Liver (tissue), 9 donors: ENCODE measurements around the gene ZNF219. TPM values are rescaled to one million over a fixed set of nuclear protein-coding genes. Genes with fewer than 3 reads are reported as not detected.

Experiments used
- DNase-seq: peaks from one replicate; pipeline ENCODE4 v3.0.0-alpha.2; 2017; ENCODE audit warnings: low spot score
- H3K27ac ChIP-seq, 2 donors: one replicate each; pipeline ENCODE4 v1.7.0; 2013; ENCODE audit warnings: inconsistent platforms in 2 of 2, low read length in 2 of 2, control low read depth in 1 of 2, low read depth in 1 of 2, mild to moderate bottlenecking in 1 of 2
- H3K27me3 ChIP-seq, 4 donors: one replicate each; pipeline versions ENCODE4 v1.6.1 to v1.7.0; 2013; ENCODE audit warnings: low read length in 3 of 4, inconsistent platforms in 1 of 4, mild to moderate bottlenecking in 1 of 4, moderate library complexity in 1 of 4; ENCODE audit not compliant: control insufficient read depth in 4 of 4, insufficient read depth in 4 of 4
- H3K36me3 ChIP-seq, 4 donors: one replicate each; pipeline versions ENCODE4 v1.6.1 to v1.7.0; 2013; ENCODE audit warnings: low read length in 3 of 4, mild to moderate bottlenecking in 3 of 4, low read depth in 1 of 4, moderate library complexity in 1 of 4; ENCODE audit not compliant: control insufficient read depth in 4 of 4, insufficient read depth in 3 of 4
- H3K4me1 ChIP-seq, 4 donors: one replicate each; pipeline versions ENCODE4 v1.6.1 to v1.7.0; 2013; ENCODE audit warnings: low read length in 3 of 4, mild to moderate bottlenecking in 3 of 4, moderate library complexity in 1 of 4; ENCODE audit not compliant: control insufficient read depth in 4 of 4, insufficient read depth in 4 of 4
- H3K4me3 ChIP-seq, 3 donors: one replicate each; pipeline versions ENCODE4 v1.6.1 to v1.7.0; 2013; ENCODE audit warnings: low read length in 3 of 3, control low read depth in 1 of 3, low read depth in 1 of 3, mild to moderate bottlenecking in 1 of 3
- H3K9ac ChIP-seq, 2 donors: one replicate each; pipeline ENCODE4 v1.7.0; 2013; ENCODE audit warnings: low read length in 2 of 2, mild to moderate bottlenecking in 2 of 2, moderate library complexity in 2 of 2, control low read depth in 1 of 2, low read depth in 1 of 2
- H3K9me3 ChIP-seq, 4 donors: one replicate each; pipeline versions ENCODE4 v1.6.1 to v1.7.0; 2013; ENCODE audit warnings: low read length in 3 of 4; ENCODE audit not compliant: control insufficient read depth in 4 of 4
- ATF3 ChIP-seq: IDR thresholded peaks from 2 replicates; pipeline ENCODE4 v1.6.1; 2016; ENCODE audit warnings: antibody characterized with exemption
- CTCF ChIP-seq: fragments of 150-350 bp; IDR thresholded peaks from 2 replicates; pipeline ENCODE4 v1.5.1; 2017; ENCODE audit warnings: improper control_type of control experiment, low read depth, low read length; ENCODE audit not compliant: missing input control
- EGR1 ChIP-seq, 2 donors: IDR thresholded peaks; 2 replicates each; pipeline ENCODE4 v1.6.1; 2016 to 2018; ENCODE audit warnings: antibody characterized with exemption in 2 of 2, low read depth in 2 of 2
- FOXA1 ChIP-seq: IDR thresholded peaks from 2 replicates; pipeline ENCODE4 v1.6.1; 2016; ENCODE audit warnings: antibody characterized with exemption
- FOXA2 ChIP-seq: IDR thresholded peaks from 2 replicates; pipeline ENCODE4 v1.6.1; 2016; ENCODE audit warnings: antibody characterized with exemption
- GABPA ChIP-seq, 2 donors: IDR thresholded peaks in 1 of 2; conservative IDR thresholded peaks in 1 of 2; 2 replicates each; pipeline ENCODE4 v1.6.1; 2016; ENCODE audit warnings: antibody characterized with exemption in 2 of 2, mild to moderate bottlenecking in 1 of 2, moderate library complexity in 1 of 2
- HNF4A ChIP-seq, 2 donors: conservative IDR thresholded peaks; 2 replicates each; pipeline ENCODE4 v1.6.1; 2016; ENCODE audit warnings: antibody characterized with exemption in 2 of 2, mild to moderate bottlenecking in 2 of 2
- HNF4G ChIP-seq: IDR thresholded peaks from 2 replicates; pipeline ENCODE4 v1.6.1; 2016; ENCODE audit warnings: antibody characterized with exemption
- JUND ChIP-seq, 2 donors: IDR thresholded peaks; 2 replicates each; pipeline ENCODE4 v1.6.1; 2016; ENCODE audit warnings: antibody characterized with exemption in 2 of 2
- MAX ChIP-seq: IDR thresholded peaks from 2 replicates; pipeline ENCODE4 v1.6.1; 2016; ENCODE audit warnings: antibody characterized with exemption
- NR2F2 ChIP-seq: IDR thresholded peaks from 2 replicates; pipeline ENCODE4 v1.6.1; 2016; ENCODE audit warnings: antibody characterized with exemption
- RAD21 ChIP-seq, 2 donors: IDR thresholded peaks; 2 replicates each; pipeline ENCODE4 v1.6.1; 2016; ENCODE audit warnings: antibody characterized with exemption in 2 of 2, mild to moderate bottlenecking in 2 of 2
- REST ChIP-seq: IDR thresholded peaks from 2 replicates; pipeline ENCODE4 v1.6.1; 2016; ENCODE audit warnings: antibody characterized with exemption, mild to moderate bottlenecking
- RXRA ChIP-seq, 2 donors: IDR thresholded peaks; 2 replicates each; pipeline ENCODE4 v1.6.1; 2017 to 2018; ENCODE audit warnings: antibody characterized with exemption in 2 of 2, mild to moderate bottlenecking in 1 of 2
- SP1 ChIP-seq: IDR thresholded peaks from 2 replicates; pipeline ENCODE4 v1.6.1; 2018; ENCODE audit warnings: antibody characterized with exemption, mild to moderate bottlenecking
- TAF1 ChIP-seq: conservative IDR thresholded peaks from 2 replicates; pipeline ENCODE4 v1.6.1; 2016; ENCODE audit warnings: antibody characterized with exemption, mild to moderate bottlenecking
- YY1 ChIP-seq: IDR thresholded peaks from 2 replicates; pipeline ENCODE4 v1.6.1; 2016; ENCODE audit warnings: antibody characterized with exemption, mild to moderate bottlenecking
- ZBTB33 ChIP-seq: IDR thresholded peaks from 2 replicates; pipeline ENCODE4 v1.6.1; 2016; ENCODE audit warnings: antibody characterized with exemption
- WGBS: extraction: QIAGEN DNeasy Blood & Tissue Kit; methylation state at CpG from one replicate; pipeline ENCODE4 v1.1.7; 2013; 5-methylcytosine and 5-hydroxymethylcytosine counted together
- polyA plus RNA-seq, 2 donors: library from polyadenylated mRNA; stranded (reverse) in 1 of 2; unstranded in 1 of 2; fragments of 200-250 nt in 1 of 2; fragments of >200 nt in 1 of 2; fragmentation: Nextera tagmentation in 1 of 2; extraction: Ambion mirVana in 1 of 2; gene quantifications; one replicate each; pipeline versions ENCODE4 v1.2.1 to v1.2.3, GENCODE V29; 2013 to 2015
- total RNA-seq, 2 donors: library from RNA; depleted of rRNA; stranded (reverse); fragments of >200 nt; gene quantifications; one replicate each; pipeline ENCODE4 v1.2.3, GENCODE V29; 2014
- donor health status: healthy.
- donor health status: healthy.
- donor health status: healthy.
- donor health status: healthy.
- donor health status: healthy.

ZNF219 gene
- total and polyA plus RNA-seq, 4 donors: 1.3 to 10.5 (median 5.5) TPM

- Histone ChIP-seq H3K9ac (peak overlapping the region in 1 of 2 donors; percentile 37), H3K27me3 (no peaks in the 10 kb centered on the region), H3K4me3 (no peak overlapping the region), H3K36me3 (no peaks in the 10 kb centered on the region), H3K4me1 (peaks cover 11 to 65% (median 51%) of the 10 kb centered on the region in 4 donors), H3K27ac (no peak overlapping the region), H3K9me3 (no peaks in the 10 kb centered on the region)
- no peak for DNase-seq
- 69% methylated on average over 7 of the region's 7 CpGs for WGBS
- TF ChIP-seq FOXA1 (no peak), NR2F2 (no peak), SP1 (no peak), FOXA2 (no peak), EGR1 (IDR thresholded peaks at IDR 0.05; ENCODE audit: low read depth in 2 of 2) (no peak), MAX (no peak), ATF3 (no peak), RAD21 (IDR thresholded peaks at IDR 0.05) (peak; percentile 63 to 73), CTCF (peak; percentile 6), TAF1 (no peak), GABPA (IDR thresholded peaks at IDR 0.05 in 1 of 2, conservative IDR thresholded peaks at IDR 0.05 in 1 of 2) (no peak), YY1 (no peak)
Measured at GRCh38 chr14:21066882-21067502, 31.5 kb downstream of the ZNF219 start.

GRCh38 chr14:21063479-21063878 is 35.0 kb downstream of the ZNF219 start:
- Histone ChIP-seq H3K4me3 (no peak overlapping the region), H3K27ac (peak overlapping the region; percentile 40 to 43), H3K27me3 (no peaks in the 10 kb centered on the region), H3K9me3 (no peaks in the 10 kb centered on the region), H3K4me1 (peaks cover 2 to 54% (median 41%) of the 10 kb centered on the region in 4 donors), H3K9ac (peak overlapping the region in 1 of 2 donors; percentile 24), H3K36me3 (no peaks in the 10 kb centered on the region)
- DNase-seq: no peak
- WGBS: 72% methylated on average over 3 of the region's 3 CpGs
- TF ChIP-seq HNF4A (conservative IDR thresholded peaks at IDR 0.05) (no peak), JUND (IDR thresholded peaks at IDR 0.05) (peak in 1 of 2 donors; percentile 44), EGR1 (IDR thresholded peaks at IDR 0.05; ENCODE audit: low read depth in 2 of 2) (no peak)

GRCh38 chr14:21061347-21061668 is 37.1 kb downstream of the ZNF219 start:
- DNase-seq: no peak
- Histone ChIP-seq H3K36me3 (no peaks in the 10 kb centered on the region), H3K4me1 (peaks cover 5 to 47% (median 36%) of the 10 kb centered on the region in 4 donors), H3K4me3 (peak overlapping the region; percentile 46 to 67 (median 47)), H3K27me3 (no peaks in the 10 kb centered on the region), H3K9ac (peak overlapping the region; percentile 17 to 80), H3K27ac (peak overlapping the region; percentile 85 to 93), H3K9me3 (no peaks in the 10 kb centered on the region)
- TF ChIP-seq RXRA (IDR thresholded peaks at IDR 0.05): no peak
- no peak for TF ChIP-seq HNF4G
- no peak for TF ChIP-seq REST
- TF ChIP-seq HNF4A (conservative IDR thresholded peaks at IDR 0.05): no peak
- no peak for TF ChIP-seq FOXA2
- TF ChIP-seq MAX: no peak
- TF ChIP-seq TAF1: no peak
- TF ChIP-seq ZBTB33: no peak
- no peak for TF ChIP-seq JUND (IDR thresholded peaks at IDR 0.05)
- TF ChIP-seq FOXA1: no peak
- no peak for TF ChIP-seq EGR1 (IDR thresholded peaks at IDR 0.05; ENCODE audit: low read depth in 2 of 2)
- WGBS: 57% methylated on average over 3 of the region's 3 CpGs
